ENCODE measurements around the gene ARV1.

The ARV1 gene

DNA sequence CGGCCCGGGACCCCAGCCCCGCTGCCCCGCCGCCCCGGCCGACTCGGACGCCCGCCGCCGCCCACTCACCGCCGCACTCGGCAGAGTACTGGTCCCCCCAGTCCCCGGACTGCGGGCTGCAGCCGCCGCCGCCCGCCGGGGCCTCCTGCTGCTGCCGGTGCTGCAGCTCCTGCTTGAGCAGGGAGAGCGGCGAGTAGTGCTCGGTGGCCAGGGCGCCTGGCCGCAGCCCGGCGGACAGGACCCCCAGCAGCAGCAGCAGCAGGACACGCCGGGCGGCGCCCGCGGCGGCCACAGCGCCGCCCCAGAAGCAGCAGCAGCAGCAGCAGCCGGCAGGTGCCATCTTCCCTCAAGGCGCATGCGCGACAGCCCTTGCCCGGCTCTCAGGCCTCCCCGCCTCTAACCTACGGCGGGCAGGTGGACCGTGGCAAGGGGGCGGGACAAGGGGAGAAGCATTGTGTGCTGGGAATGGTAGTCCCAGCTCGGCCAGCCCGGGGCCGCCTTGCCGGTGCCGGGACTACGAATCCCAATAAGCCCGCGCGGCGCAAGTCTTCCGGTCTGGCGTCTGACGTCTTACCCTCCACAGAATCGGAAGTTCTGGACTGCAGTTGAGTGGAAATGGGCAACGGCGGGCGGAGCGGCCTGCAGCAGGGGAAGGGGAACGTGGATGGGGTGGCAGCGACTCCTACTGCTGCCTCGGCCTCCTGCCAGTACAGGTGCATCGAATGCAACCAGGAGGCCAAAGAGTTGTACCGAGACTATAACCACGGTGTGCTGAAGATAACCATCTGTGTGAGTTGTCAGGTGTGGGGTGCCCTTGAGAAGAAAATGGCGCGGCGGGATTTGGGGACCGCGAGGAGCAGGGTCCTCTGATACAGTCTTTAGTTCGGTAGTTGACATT lies at the start of gene ARV1, which contains the start of gene TTC13:
TSS of gene ARV1 (plus strand) at position 604 of the 898 bp plus-strand sequence. CDS start at position 616, 12 bp downstream.
TSS of gene TTC13 (minus strand) at position 371 of the 898 bp plus-strand sequence. CDS start at position 340, 31 bp downstream.
- DNase-seq (ENCODE audit: low read depth in 2 of 2), result peak; percentile 90 to 96

DNA sequence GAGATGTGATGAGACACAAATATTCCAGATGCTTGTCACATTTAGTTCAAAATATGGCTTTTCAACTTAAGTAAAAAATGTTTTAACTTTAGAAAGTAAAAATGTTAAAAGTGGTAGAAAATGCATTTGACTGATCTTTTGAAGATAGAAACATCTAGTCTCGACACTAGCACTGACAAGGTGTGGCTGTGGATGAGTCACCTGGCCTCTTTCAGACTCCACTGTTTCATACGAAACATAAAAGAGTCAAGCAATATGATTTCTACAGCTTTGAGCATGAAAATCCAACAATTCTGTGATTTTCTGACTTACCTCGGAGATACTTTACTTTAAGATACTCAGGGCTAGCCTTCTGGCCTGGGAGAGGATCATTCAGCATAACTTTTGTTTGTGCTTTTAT lies 47.9 kb upstream of the ARV1 start:
- no peak for DNase-seq (ENCODE audit: low read depth in 2 of 2)

DNA sequence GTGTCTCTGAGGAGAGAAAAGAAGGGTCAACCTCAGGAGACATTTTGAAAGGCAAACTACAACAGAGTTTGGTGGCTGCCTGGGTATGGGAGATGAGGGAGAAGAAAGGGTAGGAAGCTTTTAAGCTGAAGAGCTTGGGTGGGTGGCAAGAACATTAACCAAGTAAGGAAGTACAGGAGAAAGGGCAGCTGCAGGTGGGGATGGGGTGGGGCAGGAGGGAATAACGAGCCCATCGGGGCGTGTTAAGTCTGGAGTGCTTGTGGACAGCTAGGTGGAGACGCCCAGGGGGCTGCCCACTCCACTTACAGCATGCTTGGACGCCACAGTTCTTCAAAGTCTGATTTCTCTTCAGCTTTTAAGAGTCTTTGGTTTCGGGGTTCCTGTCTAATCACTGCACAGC lies 43.0 kb upstream of the ARV1 start:
- no peak for DNase-seq (ENCODE audit: low read depth in 2 of 2)

GRCh38 chr1:230936475-230936874 lies 42.4 kb upstream of the ARV1 start:
- DNase-seq (ENCODE audit: low read depth in 2 of 2), result no peak

GRCh38 chr1:230937371-230937770 lies 41.5 kb upstream of the ARV1 start:
- no peak for DNase-seq (ENCODE audit: low read depth in 2 of 2)

- no peak for DNase-seq (ENCODE audit: low read depth in 2 of 2)
These were observed 39.9 kb upstream of the ARV1 start for GRCh38 chr1:230938924-230939368.

DNA sequence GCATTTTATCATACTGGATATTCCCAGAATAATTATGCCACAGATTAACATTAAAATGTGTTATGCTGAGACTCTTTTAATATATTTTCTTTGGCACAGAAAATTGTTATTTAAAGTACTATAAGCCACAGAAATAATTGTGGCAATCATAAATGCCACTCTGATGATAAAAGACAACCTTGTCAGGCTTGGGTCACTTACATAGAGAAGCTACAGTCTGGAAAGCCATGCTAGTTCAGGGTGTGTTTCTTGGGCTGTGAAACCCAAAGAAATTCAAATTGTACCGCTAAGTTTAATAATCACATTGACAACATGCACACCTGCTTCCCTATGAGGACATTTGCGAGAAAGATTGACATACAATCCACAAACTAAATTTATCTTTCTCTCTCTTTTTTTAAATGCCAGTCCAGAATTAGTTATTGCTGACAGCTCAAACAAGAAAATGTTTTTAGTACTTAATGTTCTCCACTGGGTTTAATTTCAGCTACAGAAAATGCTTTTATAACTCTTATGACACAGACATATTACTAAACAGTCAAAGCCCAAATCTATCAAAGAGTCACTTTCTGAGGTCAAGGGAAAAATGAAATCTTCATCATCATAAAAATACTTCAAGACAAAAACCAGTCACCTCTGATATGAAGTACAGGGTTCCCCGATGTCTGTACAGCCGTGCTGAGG lies 38.9 kb upstream of the ARV1 start:
- no peak for DNase-seq (ENCODE audit: low read depth in 2 of 2)

DNA sequence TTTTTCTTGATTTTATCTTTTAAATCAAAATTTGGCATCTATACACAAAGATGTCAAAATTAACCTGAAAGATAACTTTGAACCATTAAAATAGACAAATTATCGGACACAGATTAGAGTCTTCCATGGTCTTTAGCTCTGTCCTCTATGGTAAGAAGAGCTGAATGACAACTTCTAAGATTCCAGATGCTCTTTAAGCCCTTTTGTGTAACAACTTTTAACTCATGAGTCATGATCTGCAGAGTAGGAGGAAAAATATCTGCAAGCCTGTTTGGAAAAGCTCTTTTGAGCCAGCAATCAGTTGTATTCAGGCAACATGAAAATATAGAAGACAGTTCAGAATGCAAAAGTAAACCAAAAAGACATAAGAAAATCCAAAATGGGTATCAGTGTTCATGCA lies 38.0 kb upstream of the ARV1 start:
- DNase-seq (ENCODE audit: low read depth in 2 of 2), result no peak

GRCh38 chr1:230943048-230943593 lies 35.8 kb upstream of the ARV1 start:
- no peak for DNase-seq (ENCODE audit: low read depth in 2 of 2)

GRCh38 chr1:230948301-230948700 lies 30.6 kb upstream of the ARV1 start:
- no peak for DNase-seq (ENCODE audit: low read depth in 2 of 2)

GRCh38 chr1:230948903-230949302 lies 30.0 kb upstream of the ARV1 start:
- DNase-seq (ENCODE audit: low read depth in 2 of 2), result no peak

DNA sequence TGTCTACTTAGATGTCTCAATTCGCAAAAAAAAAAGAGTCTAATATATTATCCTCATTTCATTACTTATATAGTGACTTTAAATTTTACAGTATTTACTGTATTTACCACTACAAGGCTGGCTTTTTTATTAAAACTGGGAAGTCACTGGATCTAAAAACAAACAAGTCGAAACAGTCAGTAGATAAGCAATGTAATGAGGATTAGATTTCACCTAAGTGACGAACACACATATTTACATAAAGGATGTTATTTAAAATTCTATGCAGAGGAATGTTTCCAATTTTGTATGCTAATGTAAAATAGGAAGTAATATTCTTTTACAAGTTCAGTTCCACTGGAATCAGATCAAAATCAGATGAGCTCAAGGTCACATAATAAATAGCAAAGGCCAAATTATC lies 28.5 kb upstream of the ARV1 start:
- DNase-seq (ENCODE audit: low read depth in 2 of 2), result no peak

- no peak for DNase-seq (ENCODE audit: low read depth in 2 of 2)
These were observed 21.3 kb upstream of the ARV1 start for GRCh38 chr1:230957580-230957989.

GRCh38 chr1:230958370-230958769 lies 20.5 kb upstream of the ARV1 start:
- no peak for DNase-seq (ENCODE audit: low read depth in 2 of 2)

DNA sequence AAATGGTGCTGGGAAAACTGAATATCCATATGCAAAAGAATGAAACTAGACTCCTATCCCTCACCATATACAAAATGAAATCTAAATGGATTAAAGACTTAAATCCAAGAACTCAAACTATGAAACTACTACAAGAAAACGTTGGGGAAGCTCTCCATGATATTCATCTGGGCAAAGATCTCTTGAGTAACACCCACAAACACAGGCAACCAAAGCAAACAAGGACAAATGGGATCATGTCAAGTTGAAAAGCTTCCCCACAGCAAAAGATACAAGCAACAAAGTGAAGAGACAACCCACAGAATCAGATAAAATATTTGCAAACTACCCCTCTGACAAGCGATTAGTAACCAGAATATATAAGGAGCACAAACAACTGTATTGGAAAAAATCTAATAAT lies 14.0 kb upstream of the ARV1 start:
- no peak for DNase-seq (ENCODE audit: low read depth in 2 of 2)

- no peak for DNase-seq (ENCODE audit: low read depth in 2 of 2)
These were observed 13.4 kb upstream of the ARV1 start for GRCh38 chr1:230965535-230965934.

- DNase-seq (ENCODE audit: low read depth in 2 of 2), result no peak
These were observed 12.5 kb upstream of the ARV1 start for GRCh38 chr1:230966358-230966873.

DNA sequence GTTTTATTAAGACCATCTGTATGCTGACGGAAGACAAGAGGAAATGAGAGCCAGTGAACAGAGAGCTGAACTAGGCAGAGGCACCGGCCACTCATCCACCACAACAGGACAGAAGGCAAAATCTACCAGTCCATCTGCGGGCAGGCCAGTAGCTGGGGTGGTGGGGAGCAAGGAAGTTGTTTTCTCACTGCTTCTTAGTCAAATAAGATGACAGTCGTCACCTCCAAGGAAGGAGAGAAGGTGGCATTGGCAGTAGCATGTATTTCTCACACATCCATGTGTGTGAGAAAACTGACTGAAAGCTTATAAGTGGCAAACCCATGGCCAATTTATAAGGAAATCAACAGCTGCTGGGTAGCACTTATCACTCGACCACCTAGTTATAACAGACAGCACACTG lies 8.5 kb upstream of the ARV1 start:
- DNase-seq (ENCODE audit: low read depth in 2 of 2), result no peak

DNA sequence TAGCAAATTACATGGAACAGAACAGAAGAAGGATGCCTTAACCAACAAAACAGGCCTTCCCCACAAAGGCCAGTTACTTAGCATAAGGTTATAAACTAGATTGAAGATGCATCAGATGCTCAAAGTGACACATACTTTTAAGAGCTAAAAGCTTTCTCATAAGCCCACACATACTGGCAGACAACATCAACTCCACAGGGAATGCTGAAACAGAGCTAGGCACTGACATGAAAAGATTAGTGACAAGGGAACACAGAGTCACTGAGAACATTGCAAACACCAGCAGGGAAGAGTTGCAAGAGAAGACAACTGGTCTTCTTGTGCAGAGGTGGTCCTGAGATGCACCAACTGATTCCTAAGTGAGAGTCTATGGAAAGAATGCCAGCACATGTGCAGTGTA lies 7.1 kb upstream of the ARV1 start:
- no peak for DNase-seq (ENCODE audit: low read depth in 2 of 2)

- peak in 1 of 2 donors; percentile 42 for DNase-seq (ENCODE audit: low read depth in 2 of 2)
These were observed 6.0 kb upstream of the ARV1 start for GRCh38 chr1:230972855-230973271.

DNA sequence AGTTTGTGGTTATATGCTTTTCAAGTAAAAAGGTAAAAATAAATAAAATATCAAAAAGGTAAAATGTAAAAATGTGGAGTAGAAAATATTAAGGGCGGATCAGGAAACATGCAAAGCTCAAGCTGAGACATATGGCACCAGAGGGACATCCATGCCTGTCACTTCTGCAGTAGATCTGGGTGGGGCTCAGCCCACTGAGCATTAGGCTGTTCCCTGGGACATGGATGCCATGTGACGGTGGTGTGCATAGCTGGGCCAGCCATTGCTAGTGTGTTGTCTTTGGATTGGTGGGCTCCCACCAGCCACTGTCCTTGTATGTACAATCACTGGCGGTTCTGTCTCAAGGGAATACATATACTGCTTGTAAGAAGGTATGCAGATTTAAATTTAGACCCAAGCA lies 3.3 kb upstream of the ARV1 start:
- DNase-seq (ENCODE audit: low read depth in 2 of 2), result no peak

- DNase-seq (ENCODE audit: low read depth in 2 of 2), result no peak
These were observed 2.5 kb upstream of the ARV1 start for GRCh38 chr1:230976360-230976759.

Measured in stimulated activated CD8-positive, alpha-beta memory T cell treated with anti-CD3 and anti-CD28 coated beads, Interleukin-15, amount 100 ng/mL, for 4 hours (primary cell).